ENCODE measurements around the gene SLC39A11. TPM values are rescaled to one million over a fixed set of nuclear protein-coding genes. Genes with fewer than 3 reads are reported as not detected.
A peak's percentile ranks its signal among the peaks of the same experiment; 100 is the strongest.

SLC39A11 gene
- total RNA-seq, 1 experiment from 2014 or later, result 18.6 TPM

GRCh38 chr17:72662827-72663190 is 429.7 kb downstream of the SLC39A11 start:
- CTCF ChIA-PET, result no interaction called here
- POLR2A ChIA-PET (ENCODE audit: low non-redundant PET), result no interaction called here

GRCh38 chr17:72661945-72662826 is 430.3 kb downstream of the SLC39A11 start:
- CTCF ChIA-PET, result no interaction called here
- H3K36me3 ChIP-seq (ENCODE audit: insufficient read depth, low read length, poor library complexity, severe bottlenecking), result no peaks in the 10 kb centered on the region
- no peak overlapping the region for H3K4me3 ChIP-seq (ENCODE audit: low read depth, low read length, poor library complexity, severe bottlenecking)
- intact Hi-C loops (cut with micrococcal nuclease; ENCODE audit: unreplicated experiment), result no loop called here
- no peak overlapping the region for H3K27ac ChIP-seq (ENCODE audit: low read depth, low read length, poor library complexity, severe bottlenecking)
- no peaks in the 10 kb centered on the region for H3K9me3 ChIP-seq (ENCODE audit: low read depth, low read length, poor library complexity, severe bottlenecking)
- no peaks in the 10 kb centered on the region for H3K4me1 ChIP-seq (ENCODE audit: insufficient read depth, low read length, poor library complexity, severe bottlenecking)
- no peak for DNase-seq (ENCODE audit: low spot score)
- no peak for TF ChIP-seq CTCF (conservative IDR thresholded peaks at IDR 0.05; ENCODE audit: low read depth, low read length)
- no peak for TF ChIP-seq EZH2 (IDR thresholded peaks at IDR 0.05; ENCODE audit: borderline replicate concordance, low read depth, low read length, poor library complexity, severe bottlenecking)
- BruUV-seq (replicated peaks), result no TSS peak
- POLR2A ChIA-PET (ENCODE audit: low non-redundant PET), result no interaction called here
- no peaks in the 10 kb centered on the region for H3K27me3 ChIP-seq (replicated peaks; ENCODE audit: insufficient read depth, low read depth, low read length, poor library complexity)

More at GRCh38 chr17:72662827-72663190, 429.7 kb downstream of the SLC39A11 start:
- H3K27ac ChIP-seq (ENCODE audit: low read depth, low read length, poor library complexity, severe bottlenecking), result no peak overlapping the region
- H3K4me1 ChIP-seq (ENCODE audit: insufficient read depth, low read length, poor library complexity, severe bottlenecking), result no peaks in the 10 kb centered on the region
- BruUV-seq (replicated peaks), result no TSS peak
- intact Hi-C loops (cut with micrococcal nuclease; ENCODE audit: unreplicated experiment), result no loop called here
- no peaks in the 10 kb centered on the region for H3K27me3 ChIP-seq (replicated peaks; ENCODE audit: insufficient read depth, low read depth, low read length, poor library complexity)
- DNase-seq (ENCODE audit: low spot score), result no peak
- TF ChIP-seq CTCF (conservative IDR thresholded peaks at IDR 0.05; ENCODE audit: low read depth, low read length) (no peak), EZH2 (IDR thresholded peaks at IDR 0.05; ENCODE audit: borderline replicate concordance, low read depth, low read length, poor library complexity, severe bottlenecking) (no peak)
- H3K9me3 ChIP-seq (ENCODE audit: low read depth, low read length, poor library complexity, severe bottlenecking), result no peaks in the 10 kb centered on the region
- H3K36me3 ChIP-seq (ENCODE audit: insufficient read depth, low read length, poor library complexity, severe bottlenecking), result no peaks in the 10 kb centered on the region
- no peak overlapping the region for H3K4me3 ChIP-seq (ENCODE audit: low read depth, low read length, poor library complexity, severe bottlenecking)

GRCh38 chr17:72661116-72661944 is 431.2 kb downstream of the SLC39A11 start:
- H3K36me3 ChIP-seq (ENCODE audit: insufficient read depth, low read length, poor library complexity, severe bottlenecking), result no peaks in the 10 kb centered on the region
- no peak for DNase-seq (ENCODE audit: low spot score)
- ChIA-PET POLR2A (ENCODE audit: low non-redundant PET) (no interaction called here), CTCF (no interaction called here)
- intact Hi-C loops (cut with micrococcal nuclease; ENCODE audit: unreplicated experiment), result no loop called here
- no peak overlapping the region for H3K27ac ChIP-seq (ENCODE audit: low read depth, low read length, poor library complexity, severe bottlenecking)
- H3K4me1 ChIP-seq (ENCODE audit: insufficient read depth, low read length, poor library complexity, severe bottlenecking), result no peaks in the 10 kb centered on the region
- H3K4me3 ChIP-seq (ENCODE audit: low read depth, low read length, poor library complexity, severe bottlenecking), result no peak overlapping the region
- BruUV-seq (replicated peaks), result no TSS peak
- TF ChIP-seq CTCF (conservative IDR thresholded peaks at IDR 0.05; ENCODE audit: low read depth, low read length), result 0 out of 2 replicates have a peak, but pooled peaks have one; percentile 26
- no peak for TF ChIP-seq EZH2 (IDR thresholded peaks at IDR 0.05; ENCODE audit: borderline replicate concordance, low read depth, low read length, poor library complexity, severe bottlenecking)
- no peaks in the 10 kb centered on the region for H3K27me3 ChIP-seq (replicated peaks; ENCODE audit: insufficient read depth, low read depth, low read length, poor library complexity)
- H3K9me3 ChIP-seq (ENCODE audit: low read depth, low read length, poor library complexity, severe bottlenecking), result no peaks in the 10 kb centered on the region
